Measurements from ENCODE around the gene BAD. TPM values are rescaled to one million over a fixed set of nuclear protein-coding genes. Genes with fewer than 3 reads are reported as not detected.
A peak's percentile ranks its signal among the peaks of the same experiment; 100 is the strongest.
"Not testable (repeated sequence)": the region's sequence is repeated elsewhere in the genome, so short reads cannot be mapped to it uniquely, and the experiment has no call there.

Gene BAD
- 121 and 165 TPM in 2 replicates for total RNA-seq (2014; rRNA removed; shearing (Covaris generic))

GRCh38 chr11:64284048-64284961 is at the start of gene BAD:
Gene BAD (minus strand): TSS chr11:64284665. CDS start chr11:64284368, 297 bp downstream.
- peak; percentile 90 for DNase-seq (ENCODE audit: low read depth)

GRCh38 chr11:64333556-64333955 is 49.1 kb upstream of the BAD start:
- DNase-seq (ENCODE audit: low read depth) = no peak

DNA sequence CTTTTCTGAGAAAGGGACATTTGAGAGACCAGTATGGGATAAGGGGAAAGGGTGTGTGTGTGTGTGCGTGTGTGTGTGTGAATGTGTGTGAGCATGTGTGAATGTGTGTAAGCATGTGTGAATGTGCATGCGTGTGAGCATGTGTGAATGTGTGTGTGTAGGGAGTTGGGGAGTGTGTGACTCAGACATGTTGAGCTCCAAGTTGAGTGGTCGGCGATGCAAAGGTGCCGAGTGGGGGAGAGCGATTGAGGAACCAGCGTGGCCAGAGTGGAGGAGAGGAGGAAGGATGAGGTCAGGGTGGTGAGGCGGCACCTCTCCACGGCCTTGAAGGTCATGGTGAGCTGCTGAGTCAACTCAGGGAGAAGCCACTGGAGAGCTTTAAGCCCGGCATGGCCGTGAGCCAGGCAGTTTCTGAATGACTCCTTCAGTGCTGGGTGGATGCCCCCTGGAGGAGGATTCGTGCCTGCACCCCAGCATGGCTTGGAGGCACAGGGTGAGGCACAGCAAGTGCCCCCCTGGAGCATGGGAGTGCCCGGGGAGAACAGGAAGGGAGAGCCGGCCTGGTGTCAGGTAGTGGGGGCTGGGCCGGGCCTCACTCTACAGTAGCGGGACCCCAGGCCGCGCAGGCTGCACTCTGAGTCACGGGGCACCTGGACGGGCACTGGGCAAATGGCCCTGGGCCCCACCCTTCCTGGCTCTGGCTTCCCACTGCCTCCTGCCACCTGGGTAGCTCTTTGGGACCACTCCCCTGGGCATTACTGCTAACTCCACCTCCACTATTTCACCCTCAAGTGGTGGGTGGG is 47.3 kb upstream of the BAD start:
- peak; percentile 93 for DNase-seq (ENCODE audit: low read depth)

- no peak for DNase-seq (ENCODE audit: low read depth)
Measured at GRCh38 chr11:64330888-64331287, 46.4 kb upstream of the BAD start.

DNA sequence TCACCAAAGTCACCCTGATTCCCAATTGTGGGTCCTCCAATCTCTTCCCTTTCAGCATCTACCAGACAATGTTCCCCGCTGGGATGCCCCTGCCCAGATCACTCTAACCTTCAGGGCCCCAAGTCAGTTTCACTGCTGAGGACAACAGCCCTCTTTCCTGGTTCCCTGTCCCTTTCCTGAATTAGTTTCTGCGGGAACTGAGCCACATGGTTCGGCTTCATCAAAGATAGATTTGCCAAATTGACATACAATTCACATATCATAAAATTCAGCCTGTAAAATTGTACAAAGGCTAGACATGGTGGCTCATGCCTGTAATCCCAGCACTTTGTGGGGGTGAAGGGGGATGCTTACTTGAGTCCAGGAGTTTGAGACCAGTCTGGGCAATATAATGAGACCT is 43.5 kb upstream of the BAD start:
- DNase-seq (ENCODE audit: low read depth) = no peak

DNA sequence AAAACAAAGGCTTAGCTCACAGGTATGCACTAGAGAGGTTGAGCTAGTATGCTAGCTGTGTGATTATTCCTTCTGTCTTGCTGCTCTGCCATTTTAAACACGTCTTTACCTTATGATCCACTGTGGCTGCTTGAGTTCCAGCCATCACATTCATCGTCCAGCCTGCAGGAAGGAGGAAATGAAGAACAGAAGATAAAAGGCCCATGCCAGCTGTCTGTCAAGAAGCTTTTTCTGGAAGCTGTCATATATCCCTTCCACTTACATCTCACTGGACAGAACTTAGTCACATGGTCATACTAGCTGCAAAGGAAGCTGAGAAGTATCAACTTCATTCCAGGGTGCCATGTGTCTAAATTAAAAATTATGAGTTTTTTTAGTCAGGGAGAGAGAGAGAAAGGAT is 42.9 kb upstream of the BAD start:
- DNase-seq (ENCODE audit: low read depth) = no peak

DNA sequence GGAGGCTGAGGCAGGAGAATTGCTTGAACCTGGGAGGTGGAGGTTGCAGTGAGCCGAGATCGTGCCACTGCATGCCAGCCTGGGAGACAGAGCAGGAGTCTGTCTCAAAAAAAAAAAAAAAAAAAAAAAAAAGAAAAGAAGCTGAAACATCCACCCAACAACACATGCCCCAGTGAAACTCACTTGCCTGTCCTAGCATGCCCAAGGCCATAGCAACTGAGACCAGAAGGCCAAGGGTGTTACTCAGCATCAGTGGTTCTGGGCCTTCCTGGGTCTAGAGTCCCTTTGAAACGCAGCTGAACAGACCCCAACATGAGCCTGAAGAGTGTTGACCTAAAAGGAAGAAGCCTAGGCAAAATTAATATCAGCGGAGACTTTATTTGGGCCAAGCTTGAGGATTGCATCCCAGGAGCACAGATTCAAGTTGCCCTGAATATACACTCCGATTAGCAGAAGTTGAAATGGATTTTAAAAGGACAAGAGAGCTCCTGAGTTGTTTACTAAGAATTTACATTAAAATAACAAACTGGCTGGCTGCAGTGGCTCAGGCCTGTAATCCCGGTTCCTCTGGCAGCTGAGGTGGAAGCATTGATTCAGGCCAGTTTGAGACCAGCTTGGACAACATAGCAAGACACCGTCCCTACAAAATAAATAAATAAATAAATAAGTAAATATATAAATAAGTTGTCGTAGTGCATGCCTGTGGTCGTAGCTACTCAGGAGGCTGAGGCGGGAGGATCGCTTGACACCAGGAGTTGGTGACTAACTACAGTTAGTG is 40.4 kb upstream of the BAD start:
- no peak for DNase-seq (ENCODE audit: low read depth)

DNA sequence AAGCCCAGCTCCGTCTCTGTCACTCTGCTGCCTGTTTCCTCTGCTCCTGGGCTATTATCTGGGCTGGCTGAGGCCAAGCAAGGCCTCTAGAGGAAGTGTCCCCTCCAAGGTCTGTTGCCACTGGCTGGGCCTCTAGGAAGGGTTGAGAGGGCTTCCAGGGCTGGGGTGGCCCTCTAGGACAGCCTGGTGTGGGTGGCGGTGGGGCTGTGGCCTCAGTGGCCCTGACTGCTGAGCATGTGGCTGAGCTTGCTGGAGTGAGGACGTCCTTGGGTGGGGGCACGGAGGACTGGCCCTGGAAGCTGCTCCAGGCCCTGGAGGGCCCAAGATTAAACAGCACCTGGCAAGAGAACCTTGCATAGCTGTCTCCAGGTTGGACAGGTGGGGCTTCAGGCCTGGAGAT is 39.5 kb upstream of the BAD start:
- DNase-seq (ENCODE audit: low read depth) = not testable (repeated sequence)

DNA sequence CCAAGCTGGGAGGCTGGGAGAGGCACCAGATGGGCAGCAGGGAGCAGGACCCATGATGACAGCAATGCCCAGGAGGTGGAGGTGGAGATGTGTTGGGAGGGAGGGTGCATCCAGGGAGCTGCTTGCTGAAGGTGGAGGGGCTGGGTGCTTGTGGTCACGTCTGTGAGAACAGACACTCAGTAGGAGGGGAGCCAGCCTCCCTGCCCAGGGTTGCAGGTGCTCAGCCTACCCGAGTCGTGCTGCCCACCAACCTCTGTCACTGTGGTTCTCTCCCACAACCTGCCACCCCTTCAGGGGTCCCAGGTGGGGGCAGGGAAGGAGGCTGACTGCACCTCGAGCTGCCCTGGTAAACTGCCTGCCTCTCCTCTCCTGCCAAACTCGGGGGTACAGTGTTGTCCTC is 38.9 kb upstream of the BAD start:
- no peak for DNase-seq (ENCODE audit: low read depth)

DNA sequence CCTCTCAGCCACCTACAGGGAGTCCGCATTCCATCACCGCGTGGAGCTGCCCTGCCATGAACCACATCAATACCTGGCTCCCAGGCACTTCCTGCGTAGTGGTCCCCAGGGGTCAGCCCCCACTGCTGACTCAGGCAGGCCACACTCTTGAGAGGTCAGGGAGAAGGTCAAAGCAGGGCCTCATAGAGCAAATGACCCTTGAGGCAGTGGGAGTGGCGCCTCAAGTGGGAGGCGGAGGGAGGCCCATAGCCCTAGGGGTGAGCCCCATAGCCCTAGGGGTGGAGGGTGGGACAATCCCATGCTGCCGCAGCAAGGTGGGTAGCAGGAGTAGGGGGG is 38.4 kb upstream of the BAD start:
- DNase-seq (ENCODE audit: low read depth) = no peak

DNA sequence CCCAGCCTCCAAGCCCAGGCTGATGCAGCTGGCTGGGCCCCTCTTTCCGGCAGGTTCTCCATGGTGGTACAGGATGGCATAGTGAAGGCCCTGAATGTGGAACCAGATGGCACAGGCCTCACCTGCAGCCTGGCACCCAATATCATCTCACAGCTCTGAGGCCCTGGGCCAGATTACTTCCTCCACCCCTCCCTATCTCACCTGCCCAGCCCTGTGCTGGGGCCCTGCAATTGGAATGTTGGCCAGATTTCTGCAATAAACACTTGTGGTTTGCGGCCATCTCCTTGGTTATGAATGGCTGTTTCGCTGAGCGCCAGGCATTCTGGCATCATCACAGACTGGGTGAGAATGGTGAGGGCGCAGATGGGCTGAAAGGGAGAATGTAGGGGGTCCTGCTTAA is 37.1 kb upstream of the BAD start:
- DNase-seq (ENCODE audit: low read depth) = no peak

GRCh38 chr11:64321026-64321425 is 36.6 kb upstream of the BAD start:
- no peak for DNase-seq (ENCODE audit: low read depth)

DNA sequence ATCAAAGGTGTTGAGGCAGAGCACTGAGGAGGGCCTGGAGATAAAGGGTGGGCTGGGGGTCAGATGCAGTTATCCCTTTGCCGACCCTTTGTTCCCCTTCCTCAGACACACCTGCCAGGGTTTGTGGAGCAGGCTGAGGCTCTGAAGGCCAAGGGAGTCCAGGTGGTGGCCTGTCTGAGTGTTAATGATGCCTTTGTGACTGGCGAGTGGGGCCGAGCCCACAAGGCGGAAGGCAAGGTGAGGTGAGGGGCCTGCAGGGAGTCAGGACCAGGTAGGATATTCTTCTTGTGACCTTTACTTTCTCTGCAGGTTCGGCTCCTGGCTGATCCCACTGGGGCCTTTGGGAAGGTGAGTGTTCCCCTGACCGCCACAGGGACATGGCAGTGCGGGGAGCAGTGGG is 36.1 kb upstream of the BAD start:
- DNase-seq (ENCODE audit: low read depth) = no peak

- no peak for DNase-seq (ENCODE audit: low read depth)
Measured at GRCh38 chr11:64318766-64319761, 34.6 kb upstream of the BAD start.

DNA sequence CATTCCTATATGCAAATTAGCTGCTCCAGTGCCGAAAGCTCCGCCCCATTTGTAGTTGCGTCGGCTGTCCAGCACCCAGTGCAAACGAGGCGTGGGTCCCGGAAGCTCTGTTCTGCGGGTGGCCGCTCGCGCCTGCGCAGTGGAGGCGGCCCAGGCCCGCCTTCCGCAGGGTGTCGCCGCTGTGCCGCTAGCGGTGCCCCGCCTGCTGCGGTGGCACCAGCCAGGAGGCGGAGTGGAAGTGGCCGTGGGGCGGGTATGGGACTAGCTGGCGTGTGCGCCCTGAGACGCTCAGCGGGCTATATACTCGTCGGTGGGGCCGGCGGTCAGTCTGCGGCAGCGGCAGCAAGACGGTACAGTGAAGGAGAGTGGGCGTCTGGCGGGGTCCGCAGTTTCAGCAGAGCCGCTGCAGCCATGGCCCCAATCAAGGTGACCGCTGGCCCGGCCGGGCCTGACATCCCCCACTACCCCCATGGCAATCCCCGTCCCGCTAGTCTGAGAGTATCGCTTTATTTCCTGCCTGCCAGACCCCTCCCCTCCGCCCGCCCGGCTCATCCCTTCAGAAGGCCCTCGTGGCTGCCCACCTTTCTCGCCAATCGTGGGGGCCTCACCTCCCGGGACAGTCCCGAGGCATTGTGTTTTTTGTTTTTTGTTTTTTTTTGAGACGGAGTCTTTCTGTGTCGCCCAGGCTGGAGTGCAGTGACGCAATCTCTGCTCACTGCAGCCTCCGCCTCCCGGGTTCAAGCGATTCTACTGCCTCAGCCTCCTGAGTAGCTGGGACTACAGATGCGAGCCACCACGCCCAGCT is 33.7 kb upstream of the BAD start, which contains the start of gene PRDX5:
Gene PRDX5, plus strand, starts transcription at position 161 of the 805 bp plus-strand sequence. Its CDS starts 95 bp downstream, at position 256.
- DNase-seq (ENCODE audit: low read depth) = peak; percentile 96

DNA sequence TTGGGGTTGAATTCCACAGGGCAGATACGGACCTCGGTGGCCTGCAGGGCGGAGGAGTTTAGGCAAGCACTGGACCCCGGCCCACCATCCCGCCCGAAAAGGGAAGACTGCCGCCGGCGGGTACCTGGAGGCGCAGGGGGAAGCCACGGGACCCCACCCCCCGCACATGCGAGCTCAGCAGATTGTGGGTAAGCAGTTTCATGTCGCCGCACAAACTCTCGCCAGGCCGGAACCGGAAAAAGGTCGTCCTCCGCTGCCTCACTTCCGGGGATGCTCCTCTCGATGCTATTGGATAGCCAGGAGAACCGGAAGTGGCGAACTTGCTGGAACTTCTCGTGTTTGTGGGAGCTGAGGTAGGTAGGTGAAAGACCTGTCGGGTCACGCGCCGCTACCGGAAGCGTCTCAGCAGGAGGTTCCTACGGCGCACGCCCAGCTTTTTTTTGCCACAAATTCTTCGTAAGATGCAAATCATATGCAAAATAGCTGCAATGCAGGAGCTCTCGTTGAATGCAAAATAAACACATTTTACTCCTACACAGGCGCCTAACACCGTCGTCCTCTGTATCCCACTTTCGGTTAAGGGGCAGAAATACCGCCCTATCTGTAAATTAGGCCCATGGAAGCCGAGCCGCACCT is 33.0 kb upstream of the BAD start, which contains the start of gene TRMT112:
Gene TRMT112, minus strand, starts transcription at position 235 of the 636 bp plus-strand sequence. Its CDS starts 33 bp downstream, at position 202.
- peak; percentile 98 for DNase-seq (ENCODE audit: low read depth)

GRCh38 chr11:64316672-64317324 is 32.3 kb upstream of the BAD start:
- peak; percentile 25 for DNase-seq (ENCODE audit: low read depth)

DNA sequence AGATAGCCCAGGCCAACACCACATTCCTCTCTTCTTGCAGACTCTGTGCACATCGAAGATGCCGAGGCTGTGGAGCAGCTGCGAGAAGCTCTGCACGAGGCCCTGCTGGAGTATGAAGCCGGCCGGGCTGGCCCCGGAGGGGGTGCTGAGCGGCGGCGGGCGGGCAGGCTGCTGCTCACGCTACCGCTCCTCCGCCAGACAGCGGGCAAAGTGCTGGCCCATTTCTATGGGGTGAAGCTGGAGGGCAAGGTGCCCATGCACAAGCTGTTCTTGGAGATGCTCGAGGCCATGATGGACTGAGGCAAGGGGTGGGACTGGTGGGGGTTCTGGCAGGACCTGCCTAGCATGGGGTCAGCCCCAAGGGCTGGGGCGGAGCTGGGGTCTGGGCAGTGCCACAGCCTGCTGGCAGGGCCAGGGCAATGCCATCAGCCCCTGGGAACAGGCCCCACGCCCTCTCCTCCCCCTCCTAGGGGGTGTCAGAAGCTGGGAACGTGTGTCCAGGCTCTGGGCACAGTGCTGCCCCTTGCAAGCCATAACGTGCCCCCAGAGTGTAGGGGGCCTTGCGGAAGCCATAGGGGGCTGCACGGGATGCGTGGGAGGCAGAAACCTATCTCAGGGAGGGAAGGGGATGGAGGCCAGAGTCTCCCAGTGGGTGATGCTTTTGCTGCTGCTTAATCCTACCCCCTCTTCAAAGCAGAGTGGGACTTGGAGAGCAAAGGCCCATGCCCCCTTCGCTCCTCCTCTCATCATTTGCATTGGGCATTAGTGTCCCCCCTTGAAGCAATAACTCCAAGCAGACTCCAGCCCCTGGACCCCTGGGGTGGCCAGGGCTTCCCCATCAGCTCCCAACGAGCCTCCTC is 31.4 kb upstream of the BAD start:
- DNase-seq (ENCODE audit: low read depth) = not testable (repeated sequence)

Data from RPMI7951 (cell line).